BLaER1 (cell line): ENCODE data around the gene GPATCH8.
"Not testable (repeated sequence)": the region's sequence is repeated elsewhere in the genome, so short reads cannot be mapped to it uniquely, and the experiment has no call there.

ENCODE experiments used
- H3K27ac ChIP-seq: shearing (Covaris generic); formaldehyde crosslinking; 2 replicates; pipeline ENCODE4 v1.8.1; 2022
- H3K27me3 ChIP-seq: shearing (Covaris generic); formaldehyde crosslinking; 2 replicates; pipeline ENCODE4 v1.8.1; 2022
- H3K36me3 ChIP-seq: shearing (Covaris generic); formaldehyde crosslinking; 2 replicates; pipeline ENCODE4 v1.8.1; 2022
- H3K4me1 ChIP-seq: shearing (Covaris generic); formaldehyde crosslinking; 2 replicates; pipeline ENCODE4 v1.8.1; 2022
- H3K4me2 ChIP-seq: shearing (Covaris generic); formaldehyde crosslinking; 2 replicates; pipeline ENCODE4 v1.8.1; 2022
- H3K4me3 ChIP-seq: shearing (Covaris generic); formaldehyde crosslinking; 2 replicates; pipeline ENCODE4 v1.8.1; 2022
- H3K9ac ChIP-seq: shearing (Covaris generic); formaldehyde crosslinking; 2 replicates; pipeline ENCODE4 v1.8.1; 2022
- H3K9me3 ChIP-seq: shearing (Covaris generic); formaldehyde crosslinking; 2 replicates; pipeline ENCODE4 v1.8.1; 2022
- H4K20me1 ChIP-seq: shearing (Covaris generic); formaldehyde crosslinking; 2 replicates; pipeline ENCODE4 v1.8.1; 2022
- Cebpa-rat ChIP-seq: shearing (Covaris generic); IDR thresholded peaks from 2 replicates; pipeline ENCODE4 v1.8.1; 2022

Gene GPATCH8

DNA sequence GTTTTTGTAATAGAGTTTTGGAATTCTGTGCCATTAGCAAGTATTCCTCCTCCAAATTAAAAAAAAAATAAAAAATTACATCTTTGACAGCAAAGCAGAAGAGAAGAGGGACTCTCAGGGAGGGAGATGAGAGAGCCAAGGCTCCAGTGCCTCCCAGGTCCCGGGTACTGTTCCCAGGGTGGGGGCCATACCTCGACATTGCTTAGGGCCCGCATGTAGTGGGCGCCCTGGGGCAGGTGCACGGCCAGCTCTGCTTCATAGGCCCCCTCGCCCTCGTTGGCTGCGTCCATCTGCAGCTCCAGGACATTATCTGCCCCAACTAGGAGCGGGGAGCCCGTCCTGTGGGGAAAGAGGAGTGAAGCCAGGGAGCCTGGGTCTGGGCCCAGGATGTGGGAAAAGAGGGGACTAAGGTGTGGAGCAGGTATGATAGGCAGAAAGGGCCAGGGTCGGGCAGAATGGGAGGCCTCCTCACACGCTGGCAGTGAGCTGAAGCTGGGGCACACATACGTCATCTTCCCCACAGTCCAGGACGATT lies 125.0 kb downstream of the GPATCH8 start:
- Histone ChIP-seq H3K27ac (no peak overlapping the region), H4K20me1 (no peaks in the 10 kb centered on the region), H3K4me2 (no peak overlapping the region), H3K36me3 (no peaks in the 10 kb centered on the region), H3K9me3 (no peaks in the 10 kb centered on the region), H3K27me3 (no peaks in the 10 kb centered on the region), H3K4me3 (no peak overlapping the region), H3K9ac (no peak overlapping the region), H3K4me1 (peaks cover 20% of the 10 kb centered on the region)
- TF ChIP-seq Cebpa-rat, result no peak

DNA sequence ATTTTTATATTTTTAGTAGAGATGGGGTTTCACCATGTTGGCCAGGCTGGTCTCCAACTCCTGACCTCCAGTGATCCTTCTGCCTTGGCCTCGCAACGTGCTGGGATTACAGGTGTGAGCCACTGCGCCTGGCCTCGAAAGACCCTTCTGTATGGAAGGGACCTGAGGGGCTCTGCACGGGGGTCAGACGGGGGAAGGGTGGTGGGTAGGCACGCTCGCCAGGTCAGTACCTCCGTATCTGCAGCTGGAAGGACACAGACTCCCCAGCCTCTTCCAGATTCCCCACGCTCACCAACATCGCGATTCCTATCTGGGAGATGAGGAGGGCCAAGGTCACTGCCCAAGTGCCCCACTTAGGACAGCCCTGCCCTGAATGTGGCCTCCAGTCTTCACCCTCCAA lies 126.4 kb downstream of the GPATCH8 start:
- H3K27me3 ChIP-seq, result no peaks in the 10 kb centered on the region
- no peak overlapping the region for H3K9ac ChIP-seq
- no peaks in the 10 kb centered on the region for H3K36me3 ChIP-seq
- no peak overlapping the region for H3K4me3 ChIP-seq
- H3K27ac ChIP-seq, result no peak overlapping the region
- no peaks in the 10 kb centered on the region for H3K9me3 ChIP-seq
- no peak for TF ChIP-seq Cebpa-rat
- H4K20me1 ChIP-seq, result no peaks in the 10 kb centered on the region
- peaks cover 20% of the 10 kb centered on the region for H3K4me1 ChIP-seq
- no peak overlapping the region for H3K4me2 ChIP-seq

GRCh38 chr17:44376124-44376523 lies 127.1 kb downstream of the GPATCH8 start:
- H3K4me3 ChIP-seq, result no peak overlapping the region
- no peak for TF ChIP-seq Cebpa-rat
- peaks cover 20% of the 10 kb centered on the region for H3K4me1 ChIP-seq
- no peaks in the 10 kb centered on the region for H3K27me3 ChIP-seq
- H3K9me3 ChIP-seq, result no peaks in the 10 kb centered on the region
- no peaks in the 10 kb centered on the region for H4K20me1 ChIP-seq
- no peak overlapping the region for H3K9ac ChIP-seq
- H3K4me2 ChIP-seq, result no peak overlapping the region
- H3K36me3 ChIP-seq, result no peaks in the 10 kb centered on the region
- H3K27ac ChIP-seq, result no peak overlapping the region

- Histone ChIP-seq H4K20me1 (no peaks in the 10 kb centered on the region), H3K4me3 (no peak overlapping the region), H3K27me3 (no peaks in the 10 kb centered on the region), H3K27ac (no peak overlapping the region), H3K4me1 (peaks cover 20% of the 10 kb centered on the region), H3K9ac (no peak overlapping the region), H3K4me2 (no peak overlapping the region), H3K36me3 (no peaks in the 10 kb centered on the region), H3K9me3 (no peaks in the 10 kb centered on the region)
- no peak for TF ChIP-seq Cebpa-rat
Observed at GRCh38 chr17:44375196-44376017, 127.8 kb downstream of the GPATCH8 start.

- H3K27ac ChIP-seq, result no peak overlapping the region
- no peak for TF ChIP-seq Cebpa-rat
- no peaks in the 10 kb centered on the region for H3K36me3 ChIP-seq
- no peak overlapping the region for H3K4me3 ChIP-seq
- H3K9ac ChIP-seq, result no peak overlapping the region
- H3K9me3 ChIP-seq, result no peaks in the 10 kb centered on the region
- no peaks in the 10 kb centered on the region for H3K27me3 ChIP-seq
- H4K20me1 ChIP-seq, result no peaks in the 10 kb centered on the region
- peak overlapping the region; percentile 58 for H3K4me2 ChIP-seq
- peaks cover 20% of the 10 kb centered on the region for H3K4me1 ChIP-seq
Observed at GRCh38 chr17:44374306-44375195, 128.7 kb downstream of the GPATCH8 start.

- no peaks in the 10 kb centered on the region for H3K36me3 ChIP-seq
- H3K4me3 ChIP-seq, result no peak overlapping the region
- no peak for TF ChIP-seq Cebpa-rat
- H3K9ac ChIP-seq, result no peak overlapping the region
- peaks cover 20% of the 10 kb centered on the region for H3K4me1 ChIP-seq
- no peak overlapping the region for H3K27ac ChIP-seq
- H3K9me3 ChIP-seq, result no peaks in the 10 kb centered on the region
- no peaks in the 10 kb centered on the region for H3K27me3 ChIP-seq
- no peaks in the 10 kb centered on the region for H4K20me1 ChIP-seq
- no peak overlapping the region for H3K4me2 ChIP-seq
Observed at GRCh38 chr17:44372036-44372435, 131.2 kb downstream of the GPATCH8 start.

GRCh38 chr17:44369414-44370023 lies 133.7 kb downstream of the GPATCH8 start:
- H3K4me2 ChIP-seq, H3K36me3 ChIP-seq, H3K27ac ChIP-seq, H3K4me3 ChIP-seq, H3K9ac ChIP-seq, H3K27me3 ChIP-seq, H3K4me1 ChIP-seq, H4K20me1 ChIP-seq, H3K9me3 ChIP-seq: not testable (repeated sequence)

DNA sequence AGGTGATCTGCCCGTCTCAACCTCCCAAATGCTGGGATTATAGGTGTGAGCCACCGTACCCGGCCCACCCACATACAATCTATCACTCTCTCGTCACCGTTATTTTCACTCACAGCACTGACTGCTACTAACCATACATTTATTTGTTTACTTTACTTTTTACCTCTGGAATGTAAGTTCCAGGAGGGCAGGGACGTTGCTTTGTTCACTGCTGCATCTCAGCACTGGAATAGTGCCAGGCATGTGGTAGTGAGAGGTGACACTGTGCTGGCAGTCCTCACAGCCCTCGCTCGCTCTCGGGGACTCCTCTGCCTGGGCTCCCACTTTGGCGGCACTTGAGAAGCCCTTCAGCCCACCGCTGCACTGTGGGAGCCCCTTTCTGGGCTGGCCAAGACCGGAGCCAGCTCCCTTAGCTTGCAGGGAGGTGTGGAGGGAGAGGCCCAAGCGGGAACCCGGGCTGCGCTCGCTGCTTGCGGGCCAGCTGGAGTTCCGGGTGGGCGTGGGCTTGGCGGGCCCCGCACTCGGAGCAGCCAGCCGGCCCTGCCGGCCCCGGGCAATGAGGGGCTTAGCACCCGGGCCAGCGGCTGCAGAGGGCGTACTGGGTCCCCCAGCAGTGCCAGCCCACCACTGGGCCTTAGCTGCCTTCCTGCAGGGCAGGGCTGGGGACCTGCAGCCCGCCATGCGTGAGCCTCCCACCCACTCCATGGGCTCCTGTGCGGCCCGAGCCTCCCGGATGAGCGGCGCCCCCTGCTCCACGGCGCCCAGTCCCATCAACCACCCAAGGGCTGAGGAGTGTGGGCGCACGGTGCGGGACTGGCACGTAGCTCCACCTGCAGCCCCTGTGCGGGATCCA lies 134.6 kb downstream of the GPATCH8 start:
- not testable (repeated sequence) for H3K9ac ChIP-seq, H3K9me3 ChIP-seq

DNA sequence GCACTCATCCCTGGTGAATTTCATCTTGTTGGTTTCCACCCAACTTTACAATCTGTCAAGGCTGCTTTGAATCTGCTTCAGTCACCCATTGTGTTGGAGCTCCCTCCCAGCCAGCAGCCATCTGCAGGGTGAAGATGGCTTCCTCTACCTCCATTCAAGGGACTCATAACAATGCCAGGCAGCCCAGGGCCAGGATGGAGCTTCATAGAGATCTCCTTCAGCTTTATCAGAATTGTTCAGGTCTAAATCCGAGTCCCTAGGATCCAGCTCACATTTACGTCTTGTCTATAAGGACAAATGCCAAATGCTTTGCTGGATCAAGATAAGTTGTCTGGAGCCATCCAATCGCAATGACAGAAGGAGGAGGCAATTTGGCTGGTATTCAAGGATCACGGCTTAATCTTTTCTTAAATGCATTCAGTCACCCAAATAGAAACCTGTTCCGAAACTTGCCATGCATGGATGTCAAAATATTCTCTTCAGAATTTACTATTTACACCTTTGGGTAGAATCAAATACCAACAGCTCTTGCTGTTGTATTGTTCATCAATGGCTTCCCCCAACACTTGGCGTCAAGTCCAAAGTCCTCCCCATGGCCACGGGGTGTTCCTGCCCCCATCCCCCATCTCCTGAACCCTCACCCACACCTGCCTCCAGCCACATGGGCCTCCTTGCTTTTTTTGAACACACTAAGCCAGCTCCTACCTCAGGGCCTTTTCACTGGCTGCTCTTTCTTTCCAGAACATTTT lies 135.8 kb downstream of the GPATCH8 start:
- Histone ChIP-seq H3K27ac (no peak overlapping the region), H3K36me3 (no peaks in the 10 kb centered on the region), H4K20me1 (peaks cover 2% of the 10 kb centered on the region), H3K4me3 (no peak overlapping the region), H3K27me3 (no peaks in the 10 kb centered on the region), H3K9ac (no peak overlapping the region), H3K4me1 (peaks cover 5% of the 10 kb centered on the region), H3K9me3 (no peaks in the 10 kb centered on the region), H3K4me2 (no peak overlapping the region)
- TF ChIP-seq Cebpa-rat, result no peak

More for the DNA sequence above, 134.6 kb downstream of the GPATCH8 start:
- H3K36me3 ChIP-seq, H3K27me3 ChIP-seq, H3K4me3 ChIP-seq, H4K20me1 ChIP-seq, H3K4me1 ChIP-seq, H3K4me2 ChIP-seq, H3K27ac ChIP-seq: not testable (repeated sequence)

- not testable (repeated sequence) for H3K4me3 ChIP-seq, H3K27me3 ChIP-seq, H3K9ac ChIP-seq, H3K4me2 ChIP-seq, H3K9me3 ChIP-seq, H3K36me3 ChIP-seq, H3K27ac ChIP-seq
- Histone ChIP-seq H3K4me1 (peaks cover 28% of the 10 kb centered on the region), H4K20me1 (peaks cover 25% of the 10 kb centered on the region)
Observed at GRCh38 chr17:44365051-44365450, 138.2 kb downstream of the GPATCH8 start.
